ENCODE results near the gene CFAP69. TPM values are rescaled to one million over a fixed set of nuclear protein-coding genes. Genes with fewer than 3 reads are reported as not detected.

CFAP69 gene
- total RNA-seq, 6 experiments from 2014 or later, result 1.7 to 8.2 (median 3.8) TPM

DNA sequence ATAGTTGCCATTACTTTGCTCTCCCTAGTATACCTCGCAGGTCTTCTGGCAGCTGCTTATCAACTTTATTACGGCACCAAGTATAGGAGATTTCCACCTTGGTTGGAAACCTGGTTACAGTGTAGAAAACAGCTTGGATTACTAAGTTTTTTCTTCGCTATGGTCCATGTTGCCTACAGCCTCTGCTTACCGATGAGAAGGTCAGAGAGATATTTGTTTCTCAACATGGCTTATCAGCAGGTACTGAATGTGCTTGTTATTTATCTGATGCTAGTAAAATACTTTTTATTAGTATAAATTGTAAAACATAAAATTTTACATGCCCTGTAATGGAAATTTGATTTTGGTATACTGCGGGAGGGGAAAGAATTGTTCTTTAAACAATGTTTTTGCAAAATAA lies 17.7 kb upstream of the CFAP69 start:
- 77% methylated on average over 5 of the region's 5 CpGs for WGBS (ENCODE audit: insufficient coverage, low coverage, low lambda C conversion rate, missing lambda C conversion rate)
- no peaks in the 10 kb centered on the region for H3K36me3 ChIP-seq
- DNase-seq (no peak), ATAC-seq (no peak)
- H3K9me3 ChIP-seq, result no peaks in the 10 kb centered on the region
- no peak overlapping the region for H3K4me3 ChIP-seq
- intact Hi-C loops (cut with DNase I), result no loop called here
- no peaks in the 10 kb centered on the region for H3K27me3 ChIP-seq
- no peak overlapping the region for H3K27ac ChIP-seq
- no peak for TF ChIP-seq POLR2A (IDR thresholded peaks at IDR 0.05)
- TF ChIP-seq, protein P1, sequence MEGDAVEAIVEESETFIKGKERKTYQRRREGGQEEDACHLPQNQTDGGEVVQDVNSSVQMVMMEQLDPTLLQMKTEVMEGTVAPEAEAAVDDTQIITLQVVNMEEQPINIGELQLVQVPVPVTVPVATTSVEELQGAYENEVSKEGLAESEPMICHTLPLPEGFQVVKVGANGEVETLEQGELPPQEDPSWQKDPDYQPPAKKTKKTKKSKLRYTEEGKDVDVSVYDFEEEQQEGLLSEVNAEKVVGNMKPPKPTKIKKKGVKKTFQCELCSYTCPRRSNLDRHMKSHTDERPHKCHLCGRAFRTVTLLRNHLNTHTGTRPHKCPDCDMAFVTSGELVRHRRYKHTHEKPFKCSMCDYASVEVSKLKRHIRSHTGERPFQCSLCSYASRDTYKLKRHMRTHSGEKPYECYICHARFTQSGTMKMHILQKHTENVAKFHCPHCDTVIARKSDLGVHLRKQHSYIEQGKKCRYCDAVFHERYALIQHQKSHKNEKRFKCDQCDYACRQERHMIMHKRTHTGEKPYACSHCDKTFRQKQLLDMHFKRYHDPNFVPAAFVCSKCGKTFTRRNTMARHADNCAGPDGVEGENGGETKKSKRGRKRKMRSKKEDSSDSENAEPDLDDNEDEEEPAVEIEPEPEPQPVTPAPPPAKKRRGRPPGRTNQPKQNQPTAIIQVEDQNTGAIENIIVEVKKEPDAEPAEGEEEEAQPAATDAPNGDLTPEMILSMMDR (IDR thresholded peaks at IDR 0.05), result no peak
- H3K4me1 ChIP-seq, result peaks cover 0 to 4% (median 0%) of the 10 kb centered on the region in 4 donors

DNA sequence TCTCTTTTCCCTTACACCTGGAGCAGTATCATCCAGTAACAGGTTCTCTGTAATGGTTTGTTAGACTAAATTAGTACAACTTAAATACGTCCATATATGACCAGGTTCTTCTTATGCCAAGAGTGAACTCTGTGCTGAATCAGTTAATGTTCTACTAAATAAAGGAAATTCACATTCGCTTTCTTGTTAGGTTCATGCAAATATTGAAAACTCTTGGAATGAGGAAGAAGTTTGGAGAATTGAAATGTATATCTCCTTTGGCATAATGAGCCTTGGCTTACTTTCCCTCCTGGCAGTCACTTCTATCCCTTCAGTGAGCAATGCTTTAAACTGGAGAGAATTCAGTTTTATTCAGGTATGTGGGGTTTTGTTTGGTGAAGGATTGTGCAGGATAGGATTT lies 15.3 kb upstream of the CFAP69 start:
- Histone ChIP-seq H3K9me3 (no peaks in the 10 kb centered on the region), H3K4me3 (no peak overlapping the region)
- WGBS (ENCODE audit: insufficient coverage, low coverage, low lambda C conversion rate, missing lambda C conversion rate), result 30% methylated on average over 2 of the region's 2 CpGs

DNA sequence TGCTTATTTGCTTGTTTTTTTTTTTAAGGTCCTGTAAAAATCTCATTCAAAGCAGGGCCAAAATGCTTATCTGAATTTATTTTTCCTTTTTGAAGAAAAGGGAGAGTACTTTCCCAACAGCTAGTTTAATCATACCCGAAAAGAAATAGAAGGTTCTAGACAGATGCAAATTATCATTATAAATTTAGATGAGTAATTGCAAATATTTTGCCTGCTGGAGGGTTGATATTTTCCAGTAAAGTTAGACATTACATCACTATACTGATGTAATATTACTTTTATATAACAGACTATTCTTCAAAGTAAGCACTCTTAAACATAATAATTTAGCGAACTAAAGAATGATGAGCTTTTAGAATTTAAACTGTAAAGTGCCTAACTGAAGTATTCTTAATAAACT lies 14.1 kb upstream of the CFAP69 start:
- Histone ChIP-seq H3K27ac (no peak overlapping the region), H3K27me3 (no peaks in the 10 kb centered on the region), H3K4me1 (peaks cover 0 to 4% (median 0%) of the 10 kb centered on the region in 4 donors), H3K9me3 (no peaks in the 10 kb centered on the region), H3K36me3 (no peaks in the 10 kb centered on the region), H3K4me3 (no peak overlapping the region)
- TF ChIP-seq POLR2A (IDR thresholded peaks at IDR 0.05), result no peak
- 76% methylated on average over 2 of the region's 2 CpGs for WGBS (ENCODE audit: insufficient coverage, low coverage, low lambda C conversion rate, missing lambda C conversion rate)
- DNase-seq, result no peak
- intact Hi-C loops (cut with DNase I), result no loop called here
- ATAC-seq, result no peak

More for the DNA sequence above, 15.3 kb upstream of the CFAP69 start:
- intact Hi-C loops (cut with DNase I), result no loop called here
- no peak overlapping the region for H3K27ac ChIP-seq
- ATAC-seq (no peak), DNase-seq (no peak)
- no peaks in the 10 kb centered on the region for H3K27me3 ChIP-seq
- TF ChIP-seq, protein P1 (IDR thresholded peaks at IDR 0.05), result no peak
- TF ChIP-seq POLR2A (IDR thresholded peaks at IDR 0.05), result no peak
- no peaks in the 10 kb centered on the region for H3K36me3 ChIP-seq
- H3K4me1 ChIP-seq, result peaks cover 0 to 4% (median 0%) of the 10 kb centered on the region in 4 donors

DNA sequence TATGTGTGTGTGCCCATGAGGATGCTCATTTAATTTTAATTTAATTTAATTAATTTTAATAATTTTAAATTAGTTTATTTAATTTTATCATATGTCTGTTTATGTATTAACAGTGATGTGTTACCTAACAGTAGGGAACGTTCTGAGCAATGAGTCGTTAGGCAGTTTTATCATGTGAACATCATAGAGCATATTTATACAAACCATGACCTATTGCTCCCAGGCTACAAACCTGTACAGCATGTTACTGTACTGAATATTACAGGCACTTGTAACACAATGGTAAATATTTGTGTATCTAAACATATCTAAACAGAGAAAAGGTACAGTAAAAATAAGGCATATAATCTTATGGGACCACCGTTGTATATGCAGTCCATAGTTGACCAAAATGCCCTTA lies 13.7 kb upstream of the CFAP69 start:
- TF ChIP-seq POLR2A (IDR thresholded peaks at IDR 0.05), result no peak
- TF ChIP-seq, protein P1 (IDR thresholded peaks at IDR 0.05), result no peak
- Histone ChIP-seq H3K36me3 (no peaks in the 10 kb centered on the region), H3K4me3 (no peak overlapping the region), H3K9me3 (no peaks in the 10 kb centered on the region), H3K27me3 (no peaks in the 10 kb centered on the region), H3K27ac (no peak overlapping the region), H3K4me1 (peaks cover 0 to 4% (median 0%) of the 10 kb centered on the region in 4 donors)
- no peak for DNase-seq
- no peak for ATAC-seq
- 41% methylated on average over 3 of the region's 3 CpGs for WGBS (ENCODE audit: insufficient coverage, low coverage, low lambda C conversion rate, missing lambda C conversion rate)
- intact Hi-C loops (cut with DNase I), result no loop called here

DNA sequence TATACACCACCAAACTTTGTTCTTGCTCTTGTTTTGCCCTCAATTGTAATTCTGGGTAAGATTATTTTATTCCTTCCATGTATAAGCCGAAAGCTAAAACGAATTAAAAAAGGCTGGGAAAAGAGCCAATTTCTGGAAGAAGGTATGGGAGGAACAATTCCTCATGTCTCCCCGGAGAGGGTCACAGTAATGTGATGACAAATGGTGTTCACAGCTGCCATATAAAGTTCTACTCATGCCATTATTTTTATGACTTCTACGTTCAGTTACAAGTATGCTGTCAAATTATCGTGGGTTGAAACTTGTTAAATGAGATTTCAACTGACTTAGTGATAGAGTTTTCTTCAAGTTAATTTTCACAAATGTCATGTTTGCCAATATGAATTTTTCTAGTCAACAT lies 12.5 kb upstream of the CFAP69 start:
- 74% methylated on average over 5 of the region's 5 CpGs for WGBS (ENCODE audit: insufficient coverage, low coverage, low lambda C conversion rate, missing lambda C conversion rate)
- Histone ChIP-seq H3K27ac (no peak overlapping the region), H3K9me3 (no peaks in the 10 kb centered on the region), H3K4me1 (peaks cover 0 to 4% (median 0%) of the 10 kb centered on the region in 4 donors), H3K4me3 (no peak overlapping the region), H3K27me3 (no peaks in the 10 kb centered on the region), H3K36me3 (no peaks in the 10 kb centered on the region)
- no peak for ATAC-seq
- intact Hi-C loops (cut with DNase I), result no loop called here
- DNase-seq, result no peak
- TF ChIP-seq, protein P1 (IDR thresholded peaks at IDR 0.05), result no peak
- no peak for TF ChIP-seq POLR2A (IDR thresholded peaks at IDR 0.05)
